Spleen (tissue), 7 donors: ENCODE measurements around the gene IRF2.

Experiments
- CTCF ChIP-seq, 11 experiments: fragments of 200-600 bp in 7 of 11; fragments of 450-650 bp in 4 of 11; sonication (generic) in 4 of 11; IDR thresholded peaks in 8 of 11; conservative IDR thresholded peaks in 3 of 11; 1 replicate in 7 of 11; 2 replicates in 4 of 11; pipeline versions ENCODE4 v1.4.0 to v1.8.0; 2016 to 2021; ENCODE audit warnings: antibody characterized with exemption in 11 of 11, inconsistent platforms in 4 of 11, mild to moderate bottlenecking in 1 of 11
- POLR2A ChIP-seq, 3 donors: fragments of 450-650 bp; IDR thresholded peaks; one replicate each; pipeline ENCODE4 v1.5.1; 2017; ENCODE audit warnings: antibody characterized with exemption in 3 of 3, mild to moderate bottlenecking in 1 of 3
- POLR2AphosphoS5 ChIP-seq, 3 donors: sonication (generic); formaldehyde crosslinking; IDR thresholded peaks; one replicate each; pipeline ENCODE4 v1.5.1; 2017; ENCODE audit warnings: antibody characterized with exemption in 3 of 3
- donor health status: DM: no; HTN: no; CAD: no; lungs with moderate emphysema.
- donor health status: DM: no; HTN: no; CAD: no.
- donor health status: DM: no; HTN: no; CAD: no.

DNA sequence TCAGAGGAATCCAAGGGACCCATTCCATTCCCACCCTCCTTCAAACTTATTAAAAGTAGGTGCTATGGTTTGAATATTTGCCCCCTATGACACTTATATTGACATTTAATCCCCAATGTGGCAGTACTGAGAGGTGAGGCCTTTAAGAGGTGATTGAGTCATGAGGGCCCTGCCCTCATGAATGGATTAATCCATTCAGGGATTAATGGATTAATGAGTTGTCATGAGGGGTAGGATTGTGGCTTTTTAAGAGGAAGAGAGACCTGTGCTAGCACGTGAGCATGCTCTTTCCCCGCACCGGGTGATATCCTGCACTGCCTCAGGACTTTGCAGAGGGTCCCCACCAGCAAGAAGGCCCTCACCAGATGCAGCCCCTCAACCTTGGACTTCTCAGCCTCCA is 50.1 kb downstream of the IRF2 start:
- TF ChIP-seq CTCF (IDR thresholded peaks at IDR 0.05 in 8 of 11, conservative IDR thresholded peaks at IDR 0.05 in 3 of 11), result no peak
- TF ChIP-seq POLR2A (IDR thresholded peaks at IDR 0.05), result no peak
- no peak for TF ChIP-seq POLR2AphosphoS5 (IDR thresholded peaks at IDR 0.05)
